Endothelial cell of umbilical vein (primary cell): ENCODE measurements around the gene MMP14. TPM values are rescaled to one million over a fixed set of nuclear protein-coding genes. Genes with fewer than 3 reads are reported as not detected.

ENCODE experiments used
- BruUV-seq: library from RNA; stranded (reverse); fragments of 400-500 nt; replicated peaks from 2 replicates; lab custom pipeline; 2021; lab: Mats Ljungman, UMichigan
- CTCF ChIA-PET: fragments of 300-600, 350-600 bp; sonication (Branson Sonifier 250); formaldehyde crosslinking; loops from one replicate; lab custom pipeline; 2021; ENCODE audit warnings: antibody characterized with exemption, inconsistent platforms; lab: Charles Lee
- POLR2A ChIA-PET: fragments of 300-600, 350-600 bp; sonication (Branson Sonifier 250); formaldehyde crosslinking; loops from one replicate; lab custom pipeline; 2021; ENCODE audit warnings: antibody characterized with exemption, inconsistent platforms; lab: Charles Lee
- DNase-seq: peaks from one replicate; pipeline ENCODE4 v3.0.0-alpha.2; 2011; ENCODE audit warnings: low read depth, low spot score
- FAIRE-seq: peaks from 2 replicates; lab custom pipeline; 2011; peaks lifted over from hg19 to GRCh38; lab: Jason Lieb, UNC
- H2AFZ ChIP-seq: 2 replicates; pipeline ENCODE4 v1.6.0; 2012; ENCODE audit warnings: low read depth, low read length, control low read depth, inconsistent platforms
- H3K27ac ChIP-seq: 2 replicates; pipeline ENCODE4 v1.5.1; 2011; ENCODE audit warnings: low read depth, mild to moderate bottlenecking, control low read depth, low read length, moderate library complexity; ENCODE audit not compliant: insufficient read depth
- H3K27me3 ChIP-seq, 2 experiments: 2 replicates each; pipeline versions ENCODE4 v1.6.0 to v1.6.1; 2011; ENCODE audit warnings: low read length in 2 of 2, mixed read lengths in 1 of 2; ENCODE audit not compliant: control insufficient read depth in 2 of 2, insufficient read depth in 2 of 2
- H3K36me3 ChIP-seq, 2 experiments: 2 replicates in 1 of 2; 3 replicates in 1 of 2; pipeline ENCODE4 v1.5.1; 2011; ENCODE audit warnings: low read length in 2 of 2, mild to moderate bottlenecking in 1 of 2, moderate library complexity in 1 of 2; ENCODE audit not compliant: control insufficient read depth in 2 of 2, insufficient read depth in 2 of 2; ENCODE audit errors: extremely low read depth in 1 of 2
- H3K4me1 ChIP-seq: 3 replicates; pipeline ENCODE4 v1.5.1; 2011; ENCODE audit warnings: mild to moderate bottlenecking, low read length; ENCODE audit not compliant: control insufficient read depth, insufficient read depth; ENCODE audit errors: extremely low read depth
- H3K4me2 ChIP-seq: 2 replicates; pipeline ENCODE4 v1.6.1; 2011; ENCODE audit warnings: low read length, control low read depth, mixed read lengths; ENCODE audit not compliant: insufficient read depth
- H3K4me3 ChIP-seq, 3 experiments: fragments of 200-600 bp in 1 of 3; sonication (generic), shearing (Covaris generic) in 1 of 3; replicated peaks in 1 of 3; 2 replicates each; pipeline ENCODE4 v1.5.1; 2011 to 2016; ENCODE audit warnings: control low read depth in 3 of 3, low read length in 3 of 3, mild to moderate bottlenecking in 2 of 3, inconsistent platforms in 1 of 3, low read depth in 1 of 3, moderate library complexity in 1 of 3; ENCODE audit not compliant: insufficient read depth in 1 of 3
- H3K79me2 ChIP-seq: 2 replicates; pipeline ENCODE4 v1.6.0; 2012; ENCODE audit warnings: low read length, inconsistent platforms; ENCODE audit not compliant: control insufficient read depth, insufficient read depth
- H3K9ac ChIP-seq: replicated peaks from 2 replicates; pipeline ENCODE3; 2011; ENCODE audit warnings: low read length, control low read depth; ENCODE audit not compliant: insufficient read depth; ENCODE audit errors: extremely low read depth
- H3K9me1 ChIP-seq: replicated peaks from 3 replicates; pipeline ENCODE4 v1.6.0; 2011; ENCODE audit warnings: mild to moderate bottlenecking, low read length; ENCODE audit not compliant: control insufficient read depth, insufficient read depth; ENCODE audit errors: extremely low read depth
- H3K9me3 ChIP-seq: replicated peaks from 2 replicates; pipeline ENCODE4 v1.5.1; 2012; ENCODE audit warnings: low read length, inconsistent platforms; ENCODE audit not compliant: control insufficient read depth, insufficient read depth
- H4K20me1 ChIP-seq: replicated peaks from 2 replicates; pipeline ENCODE3; 2011; ENCODE audit warnings: mild to moderate bottlenecking, low read length; ENCODE audit not compliant: control insufficient read depth, insufficient read depth; ENCODE audit errors: extremely low read depth
- EZH2 ChIP-seq: IDR thresholded peaks from 2 replicates; pipeline ENCODE4 v1.6.1; 2012; ENCODE audit warnings: borderline replicate concordance, low read depth, mild to moderate bottlenecking, moderate library complexity, low read length, inconsistent platforms; ENCODE audit not compliant: severe bottlenecking
- FOS ChIP-seq: IDR thresholded peaks from 2 replicates; pipeline ENCODE4 v1.6.1; 2011; ENCODE audit warnings: mild to moderate bottlenecking, low read length, moderate library complexity, borderline replicate concordance; ENCODE audit not compliant: insufficient read depth
- GATA2 ChIP-seq: IDR thresholded peaks from 2 replicates; pipeline ENCODE4 v1.7.0; 2011; ENCODE audit warnings: low read depth, mild to moderate bottlenecking, moderate library complexity, mixed read lengths, low read length; ENCODE audit not compliant: insufficient read length, insufficient read depth
- JUN ChIP-seq: IDR thresholded peaks from 2 replicates; pipeline ENCODE4 v1.6.1; 2011; ENCODE audit warnings: borderline replicate concordance, low read depth; ENCODE audit not compliant: insufficient read length, insufficient read depth
- MYC ChIP-seq: IDR thresholded peaks from one replicate; pipeline ENCODE4 v1.6.1; 2011; ENCODE audit warnings: mild to moderate bottlenecking, low read depth, low read length
- POLR2A ChIP-seq: IDR thresholded peaks from 2 replicates; pipeline ENCODE4 v1.6.1; 2012; ENCODE audit warnings: low read depth, mild to moderate bottlenecking, control low read depth, low read length
- POLR2AphosphoS5 ChIP-seq: IDR thresholded peaks from 2 replicates; pipeline ENCODE4 v1.6.1; 2012; ENCODE audit warnings: low read depth, mild to moderate bottlenecking, control low read depth, low read length, moderate library complexity; ENCODE audit not compliant: insufficient read depth
- dilution Hi-C: fragments of 300-500 bp; cut with MboI; formaldehyde crosslinking; loops from one replicate; pipeline ENCODE4 v1.15.0; 2019; ENCODE audit warnings: low sequenced_read_pairs; ENCODE audit not compliant: extremely low pct_ligation_motif_present
- intact Hi-C: fragments of 100-400 bp; cut with micrococcal nuclease; formaldehyde crosslinking; loops from one replicate; pipeline ENCODE4 v1.10.0; 2022
- polyA plus RNA-seq, 4 experiments: library from polyadenylated mRNA; depleted of rRNA in 3 of 4; stranded (reverse) in 3 of 4; unstranded in 1 of 4; fragments of >200 nt; gene quantifications; 2 replicates each; pipeline versions ENCODE4 v1.2.1 to v1.2.3, GENCODE V29; 2011 to 2012; ENCODE audit warnings: missing spikeins in 1 of 4
- total RNA-seq: library from RNA; stranded (reverse); gene quantifications from 2 replicates; pipeline ENCODE4 v1.2.3, GENCODE V29; 2021
- TF ChIP-seq, protein P1 (sequence below): IDR thresholded peaks from 2 replicates; pipeline ENCODE4 v1.6.1; 2011; ENCODE audit not compliant: insufficient read depth, insufficient read length
- TF ChIP-seq, protein P2 (sequence below), 2 donors: IDR thresholded peaks; 1 replicate in 1 of 2; 2 replicates in 1 of 2; pipeline ENCODE4 v1.5.1; 2011; ENCODE audit warnings: low read length in 2 of 2, mild to moderate bottlenecking in 2 of 2, moderate library complexity in 2 of 2, control low read depth in 1 of 2, inconsistent platforms in 1 of 2, low read depth in 1 of 2; ENCODE audit not compliant: insufficient read depth in 1 of 2; ENCODE audit errors: extremely low read depth in 1 of 2

Gene MMP14
- total and polyA plus RNA-seq, 2 donors (not counting 3 experiments of a cell fraction or from before 2014, with no cell fraction given): 506 to 603 TPM

DNA sequence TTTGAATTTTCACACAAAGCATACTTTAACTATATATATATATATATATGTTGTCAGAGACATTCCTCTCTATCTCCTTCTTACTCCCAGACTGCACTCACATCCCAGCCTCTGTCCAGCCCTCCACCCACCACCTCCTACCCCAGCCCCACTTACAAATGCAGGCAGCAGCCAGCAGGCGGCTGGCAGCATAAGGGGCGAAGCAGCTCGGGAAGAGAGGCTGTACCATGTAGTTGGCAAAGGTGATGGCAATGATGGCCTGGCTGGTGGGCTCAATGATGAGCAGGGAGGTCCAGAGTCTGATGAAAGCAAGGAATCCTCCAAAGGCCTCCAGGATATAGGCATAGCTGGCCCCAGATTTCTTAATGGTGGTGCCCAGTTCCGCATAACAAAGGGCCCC, 23.6 kb upstream of the MMP14 start:
- dilution Hi-C loops: no loop called here
- Histone ChIP-seq H2AFZ (no peak overlapping the region), H3K4me3 (no peak overlapping the region), H3K9me3 (no peaks in the 10 kb centered on the region), H3K36me3 (peaks cover 0 to 5% of the 10 kb centered on the region in 2 experiments), H4K20me1 (no peaks in the 10 kb centered on the region), H3K79me2 (no peaks in the 10 kb centered on the region), H3K4me1 (peaks cover 7% of the 10 kb centered on the region), H3K9me1 (no peaks in the 10 kb centered on the region), H3K4me2 (no peak overlapping the region), H3K9ac (no peak overlapping the region), H3K27me3 (no peaks in the 10 kb centered on the region), H3K27ac (no peak overlapping the region)
- ChIA-PET POLR2A (interaction anchor here (0.9 kb wide), 1 partner anchor 34 kb away, joined by 3 read pairs; no protein-coding TSS in a partner anchor), CTCF (interaction anchor here (7.7 kb wide), 1 partner anchor 154 kb away, joined by 77 read pairs; no protein-coding TSS in a partner anchor)
- FAIRE-seq (no peak), DNase-seq (no peak)
- BruUV-seq: no TSS peak
- TF ChIP-seq POLR2A: no peak
- TF ChIP-seq GATA2: no peak
- TF ChIP-seq POLR2AphosphoS5: no peak
- TF ChIP-seq, protein P1, sequence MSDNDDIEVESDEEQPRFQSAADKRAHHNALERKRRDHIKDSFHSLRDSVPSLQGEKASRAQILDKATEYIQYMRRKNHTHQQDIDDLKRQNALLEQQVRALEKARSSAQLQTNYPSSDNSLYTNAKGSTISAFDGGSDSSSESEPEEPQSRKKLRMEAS: no peak
- TF ChIP-seq FOS: no peak
- no peak for TF ChIP-seq EZH2
- TF ChIP-seq, protein P2, sequence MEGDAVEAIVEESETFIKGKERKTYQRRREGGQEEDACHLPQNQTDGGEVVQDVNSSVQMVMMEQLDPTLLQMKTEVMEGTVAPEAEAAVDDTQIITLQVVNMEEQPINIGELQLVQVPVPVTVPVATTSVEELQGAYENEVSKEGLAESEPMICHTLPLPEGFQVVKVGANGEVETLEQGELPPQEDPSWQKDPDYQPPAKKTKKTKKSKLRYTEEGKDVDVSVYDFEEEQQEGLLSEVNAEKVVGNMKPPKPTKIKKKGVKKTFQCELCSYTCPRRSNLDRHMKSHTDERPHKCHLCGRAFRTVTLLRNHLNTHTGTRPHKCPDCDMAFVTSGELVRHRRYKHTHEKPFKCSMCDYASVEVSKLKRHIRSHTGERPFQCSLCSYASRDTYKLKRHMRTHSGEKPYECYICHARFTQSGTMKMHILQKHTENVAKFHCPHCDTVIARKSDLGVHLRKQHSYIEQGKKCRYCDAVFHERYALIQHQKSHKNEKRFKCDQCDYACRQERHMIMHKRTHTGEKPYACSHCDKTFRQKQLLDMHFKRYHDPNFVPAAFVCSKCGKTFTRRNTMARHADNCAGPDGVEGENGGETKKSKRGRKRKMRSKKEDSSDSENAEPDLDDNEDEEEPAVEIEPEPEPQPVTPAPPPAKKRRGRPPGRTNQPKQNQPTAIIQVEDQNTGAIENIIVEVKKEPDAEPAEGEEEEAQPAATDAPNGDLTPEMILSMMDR (IDR thresholded peaks at IDR 0.05; ENCODE audit: extremely low read depth in 1 of 2, insufficient read depth in 1 of 2, low read depth in 1 of 2, low read length in 2 of 2): no peak
- TF ChIP-seq MYC: no peak
- TF ChIP-seq JUN: no peak
- intact Hi-C loops: no loop called here
